Measurements from ENCODE around the gene GAD2.

GRCh38 chr10:26296360-26296759 lies 79.8 kb downstream of the GAD2 start:
- TF ChIP-seq RBM39 (optimal IDR thresholded peaks at IDR 0.05; ENCODE audit: low read depth, low read length): no peak
- no peak for TF ChIP-seq ZNF263 (CRISPR knock-in tag; IDR thresholded peaks at IDR 0.05; ENCODE audit: borderline replicate concordance)
- TF ChIP-seq, protein P1, sequence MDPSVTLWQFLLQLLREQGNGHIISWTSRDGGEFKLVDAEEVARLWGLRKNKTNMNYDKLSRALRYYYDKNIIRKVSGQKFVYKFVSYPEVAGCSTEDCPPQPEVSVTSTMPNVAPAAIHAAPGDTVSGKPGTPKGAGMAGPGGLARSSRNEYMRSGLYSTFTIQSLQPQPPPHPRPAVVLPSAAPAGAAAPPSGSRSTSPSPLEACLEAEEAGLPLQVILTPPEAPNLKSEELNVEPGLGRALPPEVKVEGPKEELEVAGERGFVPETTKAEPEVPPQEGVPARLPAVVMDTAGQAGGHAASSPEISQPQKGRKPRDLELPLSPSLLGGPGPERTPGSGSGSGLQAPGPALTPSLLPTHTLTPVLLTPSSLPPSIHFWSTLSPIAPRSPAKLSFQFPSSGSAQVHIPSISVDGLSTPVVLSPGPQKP (CRISPR knock-in tag; IDR thresholded peaks at IDR 0.05): no peak
- TF ChIP-seq RCOR1 (IDR thresholded peaks at IDR 0.05; ENCODE audit: borderline replicate concordance in 1 of 2, low read depth in 2 of 2, low read length in 2 of 2): no peak

Data from K562 (cell line).